ENCODE measurements around the gene EEF1AKMT3. TPM values are rescaled to one million over a fixed set of nuclear protein-coding genes. Genes with fewer than 3 reads are reported as not detected.

EEF1AKMT3 gene
- total RNA-seq, 1 experiment from 2014 or later, result 5.0 TPM

DNA sequence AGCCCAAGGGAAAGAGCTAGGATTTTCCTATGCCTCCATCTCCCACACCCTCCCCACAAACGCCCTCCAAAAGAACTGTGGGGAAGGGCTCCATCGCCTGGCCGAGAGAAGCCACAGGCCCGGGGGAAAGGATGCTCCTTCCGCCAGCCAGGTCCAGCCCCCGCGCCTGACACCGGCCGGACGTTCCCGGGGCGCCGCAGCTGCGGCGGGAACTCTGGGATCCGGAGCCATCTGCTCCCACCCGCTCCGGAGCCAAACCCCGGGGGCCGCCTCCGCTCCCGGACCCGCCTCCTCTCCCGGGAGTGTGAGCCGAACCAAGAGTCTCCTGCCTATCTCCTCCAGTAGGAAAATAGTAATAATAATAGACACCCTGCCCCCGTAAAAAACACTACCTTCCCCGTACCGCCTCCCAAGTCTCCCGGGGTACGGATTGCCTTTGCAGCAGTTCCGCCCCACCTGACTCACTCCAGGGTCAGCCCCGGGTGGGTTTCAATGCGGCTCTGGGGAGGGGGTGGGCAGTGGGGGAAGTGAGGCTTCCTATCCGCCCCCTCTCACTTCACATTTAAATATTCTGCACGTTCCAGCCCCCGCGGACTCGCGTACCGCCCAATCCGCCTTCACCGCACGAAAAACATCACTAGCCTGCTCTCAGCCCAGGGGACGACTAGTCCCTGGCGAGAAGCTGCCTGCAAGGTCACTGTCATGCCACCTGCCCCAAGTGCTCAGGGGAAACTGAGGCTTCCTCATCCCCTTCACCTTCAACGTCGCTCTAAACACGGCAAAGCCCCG lies 36.3 kb upstream of the EEF1AKMT3 start:
- Histone ChIP-seq H3K27me3 (replicated peaks; ENCODE audit: control insufficient read depth, insufficient read depth, low read length) (peaks cover 7% of the 10 kb centered on the region), H3K4me3 (ENCODE audit: low read depth, low read length) (peak overlapping the region; percentile 25), H3K4me1 (peaks cover 12% of the 10 kb centered on the region), H3K9me3 (no peaks in the 10 kb centered on the region), H3K36me3 (ENCODE audit: control insufficient read depth, insufficient read depth, low read length) (no peaks in the 10 kb centered on the region)
- H3K27me3 Mint-ChIP-seq (ENCODE audit: insufficient read depth, unreplicated experiment), result peaks cover 36% of the 10 kb centered on the region
- no TSS peak for BruUV-seq (replicated peaks)
- DNase-seq, result peak in 1 of 2 experiments; percentile 69
- intact Hi-C loops (cut with micrococcal nuclease; ENCODE audit: unreplicated experiment), result loop anchor here (1.0 to 5.0 kb wide), 4 partner anchors 10 to 279 kb away; partner anchors contain the start of genes GLI1, INHBE and OS9
- H3K4me1 Mint-ChIP-seq (ENCODE audit: low read depth, unreplicated experiment), result peaks cover 17% of the 10 kb centered on the region
- no peak overlapping the region for H3K27ac Mint-ChIP-seq (ENCODE audit: unreplicated experiment)
- no peaks in the 10 kb centered on the region for H3K9me3 Mint-ChIP-seq (ENCODE audit: unreplicated experiment)
- TF ChIP-seq, protein P1, sequence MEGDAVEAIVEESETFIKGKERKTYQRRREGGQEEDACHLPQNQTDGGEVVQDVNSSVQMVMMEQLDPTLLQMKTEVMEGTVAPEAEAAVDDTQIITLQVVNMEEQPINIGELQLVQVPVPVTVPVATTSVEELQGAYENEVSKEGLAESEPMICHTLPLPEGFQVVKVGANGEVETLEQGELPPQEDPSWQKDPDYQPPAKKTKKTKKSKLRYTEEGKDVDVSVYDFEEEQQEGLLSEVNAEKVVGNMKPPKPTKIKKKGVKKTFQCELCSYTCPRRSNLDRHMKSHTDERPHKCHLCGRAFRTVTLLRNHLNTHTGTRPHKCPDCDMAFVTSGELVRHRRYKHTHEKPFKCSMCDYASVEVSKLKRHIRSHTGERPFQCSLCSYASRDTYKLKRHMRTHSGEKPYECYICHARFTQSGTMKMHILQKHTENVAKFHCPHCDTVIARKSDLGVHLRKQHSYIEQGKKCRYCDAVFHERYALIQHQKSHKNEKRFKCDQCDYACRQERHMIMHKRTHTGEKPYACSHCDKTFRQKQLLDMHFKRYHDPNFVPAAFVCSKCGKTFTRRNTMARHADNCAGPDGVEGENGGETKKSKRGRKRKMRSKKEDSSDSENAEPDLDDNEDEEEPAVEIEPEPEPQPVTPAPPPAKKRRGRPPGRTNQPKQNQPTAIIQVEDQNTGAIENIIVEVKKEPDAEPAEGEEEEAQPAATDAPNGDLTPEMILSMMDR (IDR thresholded peaks at IDR 0.05; ENCODE audit: insufficient read depth in 1 of 2, low read depth in 1 of 2, low read length in 1 of 2, severe bottlenecking in 1 of 2, unreplicated experiment in 1 of 2), result peak; percentile 12 to 57
- peak overlapping the region; percentile 68 for H3K4me3 Mint-ChIP-seq (ENCODE audit: unreplicated experiment)
- H3K36me3 Mint-ChIP-seq (ENCODE audit: insufficient read depth, unreplicated experiment), result no peaks in the 10 kb centered on the region
- ChIA-PET CTCF (interaction anchor here (0.6 to 3.8 kb wide), 10 partner anchors 9 to 608 kb away, joined by 3 to 32 read pairs (median 4); partner anchors contain the start of genes B4GALNT1, GLI1, PIP4K2C and TSPAN31), POLR2A (interaction anchor here (0.7 kb wide), 1 partner anchor 8 kb away, joined by 5 read pairs; no protein-coding TSS in a partner anchor)

GRCh38 chr12:57736741-57737466 lies 35.5 kb upstream of the EEF1AKMT3 start:
- H3K4me1 Mint-ChIP-seq (ENCODE audit: low read depth, unreplicated experiment), result peaks cover 17% of the 10 kb centered on the region
- no peaks in the 10 kb centered on the region for H3K9me3 ChIP-seq
- POLR2A ChIA-PET, result no interaction called here
- H3K4me1 ChIP-seq, result peaks cover 12% of the 10 kb centered on the region
- H3K36me3 ChIP-seq (ENCODE audit: control insufficient read depth, insufficient read depth, low read length), result no peaks in the 10 kb centered on the region
- H3K36me3 Mint-ChIP-seq (ENCODE audit: insufficient read depth, unreplicated experiment), result no peaks in the 10 kb centered on the region
- CTCF ChIA-PET, result interaction anchor here (0.6 to 3.8 kb wide), 6 partner anchors 8 to 494 kb away, joined by 3 to 32 read pairs (median 4); partner anchors contain the start of genes PIP4K2C and TSPAN31
- no peak for DNase-seq
- TF ChIP-seq, protein P1 (IDR thresholded peaks at IDR 0.05; ENCODE audit: insufficient read depth in 1 of 2, low read depth in 1 of 2, low read length in 1 of 2, severe bottlenecking in 1 of 2, unreplicated experiment in 1 of 2), result no peak
- BruUV-seq (replicated peaks), result no TSS peak
- H3K27ac Mint-ChIP-seq (ENCODE audit: unreplicated experiment), result no peak overlapping the region
- intact Hi-C loops (cut with micrococcal nuclease; ENCODE audit: unreplicated experiment), result loop anchor here (1.0 to 5.0 kb wide), 4 partner anchors 11 to 280 kb away; partner anchors contain the start of genes GLI1, INHBE and OS9
- peak overlapping the region; percentile 68 for H3K4me3 Mint-ChIP-seq (ENCODE audit: unreplicated experiment)
- no peaks in the 10 kb centered on the region for H3K9me3 Mint-ChIP-seq (ENCODE audit: unreplicated experiment)
- H3K27me3 Mint-ChIP-seq (ENCODE audit: insufficient read depth, unreplicated experiment), result peaks cover 31% of the 10 kb centered on the region
- no peak overlapping the region; the same call in none of the 2 replicates for H3K4me3 ChIP-seq (ENCODE audit: low read depth, low read length)
- peaks cover 7% of the 10 kb centered on the region for H3K27me3 ChIP-seq (replicated peaks; ENCODE audit: control insufficient read depth, insufficient read depth, low read length)

All from Caco-2 (cell line).